ENCODE results near the gene NUP62CL.

NUP62CL gene

DNA sequence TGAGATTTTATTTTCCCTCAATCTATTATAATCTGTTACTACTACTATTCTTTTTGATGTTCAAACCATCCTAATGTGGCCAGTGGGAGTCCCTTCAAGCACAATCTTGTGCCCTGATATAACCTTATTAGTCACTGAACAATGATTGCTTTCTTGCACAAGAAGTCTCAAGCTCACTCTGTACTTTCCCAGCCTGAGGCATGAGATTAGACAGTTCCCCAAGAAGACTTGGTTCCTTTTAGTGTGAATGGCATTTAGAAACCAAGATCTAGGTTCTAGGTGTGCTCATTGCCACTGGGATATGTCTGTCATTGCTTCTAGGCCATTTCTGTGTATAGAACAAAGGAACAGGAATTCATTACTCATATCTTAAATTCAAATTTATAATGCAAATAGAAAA lies 59.6 kb downstream of the NUP62CL start:
- DNase-seq (ENCODE audit: low read depth in 2 of 2), result peak in 1 of 2 donors; percentile 41
- TF ChIP-seq, protein P1, sequence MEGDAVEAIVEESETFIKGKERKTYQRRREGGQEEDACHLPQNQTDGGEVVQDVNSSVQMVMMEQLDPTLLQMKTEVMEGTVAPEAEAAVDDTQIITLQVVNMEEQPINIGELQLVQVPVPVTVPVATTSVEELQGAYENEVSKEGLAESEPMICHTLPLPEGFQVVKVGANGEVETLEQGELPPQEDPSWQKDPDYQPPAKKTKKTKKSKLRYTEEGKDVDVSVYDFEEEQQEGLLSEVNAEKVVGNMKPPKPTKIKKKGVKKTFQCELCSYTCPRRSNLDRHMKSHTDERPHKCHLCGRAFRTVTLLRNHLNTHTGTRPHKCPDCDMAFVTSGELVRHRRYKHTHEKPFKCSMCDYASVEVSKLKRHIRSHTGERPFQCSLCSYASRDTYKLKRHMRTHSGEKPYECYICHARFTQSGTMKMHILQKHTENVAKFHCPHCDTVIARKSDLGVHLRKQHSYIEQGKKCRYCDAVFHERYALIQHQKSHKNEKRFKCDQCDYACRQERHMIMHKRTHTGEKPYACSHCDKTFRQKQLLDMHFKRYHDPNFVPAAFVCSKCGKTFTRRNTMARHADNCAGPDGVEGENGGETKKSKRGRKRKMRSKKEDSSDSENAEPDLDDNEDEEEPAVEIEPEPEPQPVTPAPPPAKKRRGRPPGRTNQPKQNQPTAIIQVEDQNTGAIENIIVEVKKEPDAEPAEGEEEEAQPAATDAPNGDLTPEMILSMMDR (IDR thresholded peaks at IDR 0.05; ENCODE audit: low read depth, low read length), result no peak
- H3K4me3 ChIP-seq (replicated peaks in 1 of 2; ENCODE audit: low read depth in 2 of 2, low read length in 2 of 2), result no peak overlapping the region

- no peak for DNase-seq (ENCODE audit: low read depth in 2 of 2)
- H3K4me3 ChIP-seq (replicated peaks in 1 of 2; ENCODE audit: low read depth in 2 of 2, low read length in 2 of 2), result no peak overlapping the region
- TF ChIP-seq, protein P1 (IDR thresholded peaks at IDR 0.05; ENCODE audit: low read depth, low read length), result no peak
These were observed 70.3 kb downstream of the NUP62CL start for GRCh38 chrX:107135965-107136307.

DNA sequence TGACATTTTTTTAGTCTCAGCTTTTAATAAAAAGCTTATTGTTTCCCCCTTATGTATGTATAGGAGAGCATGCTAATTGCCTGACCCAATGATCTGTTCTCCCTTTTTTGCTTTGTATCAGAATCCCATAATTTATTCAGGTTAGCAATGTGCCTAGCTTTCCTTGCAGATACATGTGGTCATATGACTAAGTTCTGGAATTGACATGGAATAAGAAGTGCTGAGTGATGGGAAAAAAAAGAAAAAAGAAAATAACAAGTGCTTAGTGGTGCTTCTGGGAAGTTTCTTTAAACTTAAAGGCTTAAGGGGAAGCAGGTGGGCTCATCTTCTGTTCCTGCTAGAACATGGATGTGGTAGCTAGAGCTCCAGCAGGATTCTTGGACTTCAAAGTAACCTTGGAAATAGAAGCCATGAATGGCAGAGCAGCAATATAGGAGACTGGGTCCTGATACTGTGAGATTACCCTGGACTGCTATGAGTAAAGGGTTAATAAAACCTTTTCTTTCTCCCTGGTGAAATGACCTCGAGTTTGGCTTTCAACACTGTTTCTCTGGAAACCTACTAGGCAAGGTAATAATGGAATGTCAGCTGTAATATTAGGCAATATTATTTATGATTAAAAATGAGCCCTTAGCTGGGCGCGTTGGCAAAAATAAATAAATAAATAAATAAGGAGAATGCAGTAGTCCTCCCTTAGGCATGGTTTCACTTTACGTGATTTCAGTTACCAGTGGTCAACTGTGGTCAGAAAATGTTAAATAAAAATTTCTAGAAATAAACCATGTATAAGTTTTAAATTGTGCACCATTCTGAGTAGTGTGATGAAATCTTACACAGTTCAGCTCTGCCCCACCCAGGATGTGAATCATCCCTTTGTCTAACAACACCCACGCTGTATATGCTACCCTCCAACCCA lies 70.9 kb downstream of the NUP62CL start:
- TF ChIP-seq, protein P1 (IDR thresholded peaks at IDR 0.05; ENCODE audit: low read depth, low read length), result no peak
- H3K4me3 ChIP-seq (replicated peaks in 1 of 2; ENCODE audit: low read depth in 2 of 2, low read length in 2 of 2), result no peak overlapping the region
- peak; percentile 51 to 73 for DNase-seq (ENCODE audit: low read depth in 2 of 2)

GRCh38 chrX:107123750-107124149 lies 82.5 kb downstream of the NUP62CL start:
- no peak overlapping the region for H3K4me3 ChIP-seq (replicated peaks in 1 of 2; ENCODE audit: low read depth in 2 of 2, low read length in 2 of 2)
- TF ChIP-seq, protein P1 (IDR thresholded peaks at IDR 0.05; ENCODE audit: low read depth, low read length), result no peak
- peak in 1 of 2 donors; percentile 10 for DNase-seq (ENCODE audit: low read depth in 2 of 2)

DNA sequence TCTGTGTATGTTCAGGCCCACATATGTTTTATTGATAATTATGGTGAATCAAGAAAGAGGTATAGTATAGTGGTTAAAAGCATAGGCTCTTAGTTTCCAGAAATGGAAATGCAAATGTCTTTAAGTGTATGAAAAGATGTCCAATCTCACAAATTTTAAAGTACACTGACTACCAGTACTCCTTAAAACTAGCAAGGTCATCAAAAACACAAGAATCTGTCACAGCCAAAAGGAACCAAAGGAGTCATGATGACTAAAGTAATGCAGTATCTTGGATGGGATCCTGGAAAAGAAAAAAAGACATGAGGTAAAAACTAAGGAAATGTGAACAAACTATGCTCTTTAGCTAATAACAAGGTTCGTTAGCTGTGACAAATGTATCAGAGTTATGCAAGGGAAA lies 87.0 kb downstream of the NUP62CL start:
- H3K4me3 ChIP-seq (replicated peaks in 1 of 2; ENCODE audit: low read depth in 2 of 2, low read length in 2 of 2), result no peak overlapping the region
- TF ChIP-seq, protein P1 (IDR thresholded peaks at IDR 0.05; ENCODE audit: low read depth, low read length), result no peak
- DNase-seq (ENCODE audit: low read depth in 2 of 2), result peak in 1 of 2 donors; percentile 1

DNA sequence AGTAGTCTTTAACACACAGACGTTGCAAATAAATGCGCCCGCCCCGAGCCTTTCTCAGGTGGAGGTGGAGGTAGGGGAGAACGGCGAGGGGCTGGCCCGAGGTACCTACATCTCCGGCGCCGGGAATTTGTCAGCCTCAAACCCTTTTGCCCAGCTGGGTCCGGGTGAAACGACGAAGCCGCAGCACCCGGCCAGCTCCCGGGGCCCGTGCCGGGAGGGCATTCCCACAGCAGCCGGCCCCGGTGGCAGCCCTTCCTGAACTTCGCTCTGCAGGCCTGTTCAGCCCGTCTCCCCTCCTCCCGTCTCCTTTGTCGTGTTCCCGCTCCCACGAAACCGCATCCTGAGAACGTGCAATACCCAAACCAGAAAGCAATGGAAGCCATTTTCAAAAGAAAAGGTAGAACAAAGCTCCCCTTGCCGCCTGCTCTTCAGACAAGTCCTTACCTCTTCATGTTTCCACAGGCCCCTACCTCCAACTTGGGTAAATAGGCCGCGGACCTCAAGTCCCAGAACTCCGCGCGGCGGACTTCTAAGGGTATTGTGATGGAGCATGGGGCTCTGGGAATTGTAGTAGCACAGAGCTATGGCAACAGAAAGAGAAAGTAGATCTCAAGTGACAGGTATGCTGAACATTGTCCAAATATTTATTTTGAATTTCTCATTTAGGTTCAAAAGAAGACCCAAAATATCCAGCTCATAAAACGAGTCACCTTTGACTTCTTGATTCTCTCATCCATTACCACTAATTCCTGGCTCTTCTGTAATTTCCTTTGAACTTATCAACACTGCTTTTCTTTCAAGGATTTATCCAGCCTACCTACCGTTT lies 87.7 kb downstream of the NUP62CL start, which contains the start of gene RBM41:
Gene RBM41 (minus strand): TSS at position 501 of the 826 bp plus-strand sequence. CDS start 49 bp downstream, at position 452.
- TF ChIP-seq, protein P1 (IDR thresholded peaks at IDR 0.05; ENCODE audit: low read depth, low read length), result no peak
- H3K4me3 ChIP-seq (replicated peaks in 1 of 2; ENCODE audit: low read depth in 2 of 2, low read length in 2 of 2), result peak within 1 kb of the TSS; percentile 59 to 65
- peak; percentile 78 to 79 for DNase-seq (ENCODE audit: low read depth in 2 of 2)
